22Rv1 (cell line): ENCODE data around the gene ZNF280C.

ENCODE experiments used
- ZFX ChIP-seq: fragments of 450-650 bp; IDR thresholded peaks from 2 replicates; pipeline ENCODE4 v1.6.1; 2017; ENCODE audit warnings: antibody characterized with exemption, borderline replicate concordance
- TF ChIP-seq, protein P1 (sequence below): fragments of 450-650 bp; IDR thresholded peaks from 2 replicates; pipeline ENCODE4 v1.5.1; 2017; ENCODE audit warnings: mild to moderate bottlenecking

- TF ChIP-seq, protein P1, sequence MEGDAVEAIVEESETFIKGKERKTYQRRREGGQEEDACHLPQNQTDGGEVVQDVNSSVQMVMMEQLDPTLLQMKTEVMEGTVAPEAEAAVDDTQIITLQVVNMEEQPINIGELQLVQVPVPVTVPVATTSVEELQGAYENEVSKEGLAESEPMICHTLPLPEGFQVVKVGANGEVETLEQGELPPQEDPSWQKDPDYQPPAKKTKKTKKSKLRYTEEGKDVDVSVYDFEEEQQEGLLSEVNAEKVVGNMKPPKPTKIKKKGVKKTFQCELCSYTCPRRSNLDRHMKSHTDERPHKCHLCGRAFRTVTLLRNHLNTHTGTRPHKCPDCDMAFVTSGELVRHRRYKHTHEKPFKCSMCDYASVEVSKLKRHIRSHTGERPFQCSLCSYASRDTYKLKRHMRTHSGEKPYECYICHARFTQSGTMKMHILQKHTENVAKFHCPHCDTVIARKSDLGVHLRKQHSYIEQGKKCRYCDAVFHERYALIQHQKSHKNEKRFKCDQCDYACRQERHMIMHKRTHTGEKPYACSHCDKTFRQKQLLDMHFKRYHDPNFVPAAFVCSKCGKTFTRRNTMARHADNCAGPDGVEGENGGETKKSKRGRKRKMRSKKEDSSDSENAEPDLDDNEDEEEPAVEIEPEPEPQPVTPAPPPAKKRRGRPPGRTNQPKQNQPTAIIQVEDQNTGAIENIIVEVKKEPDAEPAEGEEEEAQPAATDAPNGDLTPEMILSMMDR: no peak
- TF ChIP-seq ZFX: no peak
These were observed 57.1 kb downstream of the ZNF280C start for GRCh38 chrX:130211415-130212186.
